NAMALWA (cell line): ENCODE measurements around the gene HSPA12A.

Source experiments
- DNase-seq: peaks from one replicate; pipeline ENCODE4 v3.0.0-alpha.2; 2015; ENCODE audit warnings: low spot score

HSPA12A gene

GRCh38 chr10:116742367-116743265 is at the start of gene HSPA12A:
Gene HSPA12A (minus strand): TSS chr10:116742566. CDS start chr10:116742469, 97 bp downstream.
- DNase-seq, result no peak

DNA sequence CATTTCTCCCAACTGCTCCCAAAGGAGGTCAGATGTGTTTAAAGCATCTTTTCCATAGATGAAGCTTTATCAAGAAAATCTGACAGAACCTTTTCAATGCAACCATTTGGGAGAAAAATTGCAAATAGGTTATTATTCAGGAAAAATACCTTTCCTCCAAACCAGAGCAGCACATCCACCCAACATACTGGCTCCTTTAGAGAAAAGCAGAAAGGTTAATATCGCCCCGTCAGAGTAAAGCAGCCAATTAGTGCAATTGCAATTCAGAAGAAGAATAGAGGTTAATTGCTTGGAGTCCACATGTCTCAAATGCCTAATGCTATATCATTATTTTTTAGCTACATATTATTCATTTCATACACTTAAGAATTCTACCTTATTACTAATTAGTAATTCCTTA is 48.9 kb upstream of the HSPA12A start:
- no peak for DNase-seq

GRCh38 chr10:116787893-116788665 is 45.7 kb upstream of the HSPA12A start:
- DNase-seq, result peak; percentile 75

- DNase-seq, result no peak
These were observed 44.8 kb upstream of the HSPA12A start for GRCh38 chr10:116787053-116787659.

GRCh38 chr10:116785867-116786266 is 43.5 kb upstream of the HSPA12A start:
- DNase-seq, result no peak

- DNase-seq, result no peak
These were observed 42.9 kb upstream of the HSPA12A start for GRCh38 chr10:116785282-116785681.

GRCh38 chr10:116784651-116785050 is 42.3 kb upstream of the HSPA12A start:
- DNase-seq, result no peak

- DNase-seq, result no peak
These were observed 41.7 kb upstream of the HSPA12A start for GRCh38 chr10:116784035-116784434.

DNA sequence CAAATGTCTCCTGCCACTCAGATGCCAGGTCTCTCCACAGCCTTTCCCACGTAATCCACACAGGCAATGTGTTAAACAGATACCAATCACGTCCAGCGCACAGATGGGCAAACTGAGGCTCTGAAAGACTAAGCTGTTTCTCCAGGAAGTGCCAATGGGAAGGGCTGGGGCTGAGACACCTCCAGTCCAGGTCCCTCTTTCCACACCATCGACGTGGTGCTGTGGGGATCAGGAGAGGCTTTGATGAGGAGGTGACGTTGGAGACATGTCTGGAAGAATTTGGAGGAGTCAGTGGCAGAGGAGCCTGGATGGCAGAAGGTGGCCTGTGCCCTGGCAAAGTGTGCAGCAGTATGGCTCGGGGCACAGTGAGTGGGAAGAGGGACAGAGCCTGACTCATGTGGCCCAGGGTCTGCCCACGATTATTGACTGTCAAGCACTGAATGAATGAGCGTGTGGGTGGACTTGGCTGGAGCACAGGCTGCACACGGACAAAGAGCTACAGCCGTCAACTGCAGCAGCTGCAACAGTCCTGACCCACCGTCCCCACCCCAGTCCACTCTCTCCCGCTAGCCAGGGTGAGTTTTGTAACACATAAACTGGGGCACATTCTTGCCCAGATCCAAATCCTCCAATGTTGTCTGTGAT is 40.8 kb upstream of the HSPA12A start:
- no peak for DNase-seq

GRCh38 chr10:116781370-116781884 is 39.1 kb upstream of the HSPA12A start:
- no peak for DNase-seq

DNA sequence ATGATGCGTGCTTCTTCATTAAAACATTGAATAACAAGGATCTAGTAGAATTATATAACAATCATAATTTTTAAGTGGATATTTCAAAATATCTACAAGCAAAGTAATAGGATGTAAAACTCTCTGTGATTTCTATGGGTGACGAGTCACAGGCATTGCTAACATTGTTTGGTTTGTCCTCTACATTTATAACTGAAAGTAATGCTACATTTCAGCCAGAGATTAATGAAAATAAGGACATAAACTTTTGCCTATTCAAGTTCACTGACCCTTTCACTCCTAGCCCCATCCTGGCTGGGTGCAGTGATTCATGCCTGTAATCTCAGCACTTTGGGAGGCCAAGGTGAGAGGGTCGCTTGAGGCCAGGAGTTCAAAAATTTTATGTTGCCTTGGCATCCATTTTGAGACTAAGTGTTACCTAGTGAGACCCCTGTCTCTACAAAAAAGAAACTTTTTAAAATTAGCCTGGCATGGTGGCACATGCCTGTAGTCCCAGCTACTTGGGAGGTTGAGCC is 38.4 kb upstream of the HSPA12A start:
- no peak for DNase-seq

GRCh38 chr10:116779076-116779687 is 36.8 kb upstream of the HSPA12A start:
- DNase-seq, result no peak

- DNase-seq, result no peak
These were observed 34.6 kb upstream of the HSPA12A start for GRCh38 chr10:116777006-116777405.

- DNase-seq, result no peak
These were observed 33.4 kb upstream of the HSPA12A start for GRCh38 chr10:116775488-116776400.

- no peak for DNase-seq
These were observed 32.4 kb upstream of the HSPA12A start for GRCh38 chr10:116774728-116775151.

GRCh38 chr10:116772909-116773705 is 30.7 kb upstream of the HSPA12A start:
- DNase-seq, result no peak

DNA sequence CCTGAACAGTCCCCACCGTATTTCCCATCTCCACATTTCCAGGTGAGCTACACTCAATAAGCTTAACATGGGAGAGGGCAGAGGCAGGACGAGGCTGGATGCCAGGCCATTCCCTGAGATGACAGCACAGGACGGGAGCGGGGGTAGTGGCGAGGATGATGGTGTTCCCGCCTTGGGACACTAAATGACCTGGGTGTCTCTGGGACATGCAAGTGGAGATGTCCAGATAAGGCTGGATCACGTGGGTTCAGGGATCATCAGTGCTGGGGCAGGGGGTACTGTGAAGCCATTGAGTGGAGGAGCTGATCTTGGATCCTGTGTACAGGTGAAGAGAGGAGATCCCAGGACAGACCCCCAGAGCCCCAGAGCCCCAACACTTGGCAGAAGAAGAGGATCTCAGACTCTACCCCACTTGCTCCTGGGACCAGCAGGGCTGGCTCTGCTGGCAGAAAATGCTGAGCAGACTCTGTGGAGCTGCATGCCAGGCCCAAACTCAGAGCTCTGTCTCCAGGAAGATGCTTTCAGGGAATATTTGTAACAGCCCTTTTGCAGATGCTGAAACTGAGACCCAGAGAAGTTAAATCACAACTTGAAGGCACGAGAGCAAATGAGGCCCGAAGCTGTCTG is 29.7 kb upstream of the HSPA12A start:
- no peak for DNase-seq

- DNase-seq, result no peak
These were observed 29.0 kb upstream of the HSPA12A start for GRCh38 chr10:116771101-116771958.
